Measurements from ENCODE around the gene ZNF536.

ZNF536 gene

GRCh38 chr19:30455881-30456280, 83.7 kb downstream of the ZNF536 start:
- TF ChIP-seq GATA2 (IDR thresholded peaks at IDR 0.05; ENCODE audit: low read depth, low read length), result no peak
- no peak for TF ChIP-seq GATA3 (IDR thresholded peaks at IDR 0.05; ENCODE audit: low read depth, low read length)

- no peak for TF ChIP-seq GATA3 (IDR thresholded peaks at IDR 0.05; ENCODE audit: low read depth, low read length)
- TF ChIP-seq GATA2 (IDR thresholded peaks at IDR 0.05; ENCODE audit: low read depth, low read length), result no peak
Observed at GRCh38 chr19:30457484-30457883, 85.3 kb downstream of the ZNF536 start.

DNA sequence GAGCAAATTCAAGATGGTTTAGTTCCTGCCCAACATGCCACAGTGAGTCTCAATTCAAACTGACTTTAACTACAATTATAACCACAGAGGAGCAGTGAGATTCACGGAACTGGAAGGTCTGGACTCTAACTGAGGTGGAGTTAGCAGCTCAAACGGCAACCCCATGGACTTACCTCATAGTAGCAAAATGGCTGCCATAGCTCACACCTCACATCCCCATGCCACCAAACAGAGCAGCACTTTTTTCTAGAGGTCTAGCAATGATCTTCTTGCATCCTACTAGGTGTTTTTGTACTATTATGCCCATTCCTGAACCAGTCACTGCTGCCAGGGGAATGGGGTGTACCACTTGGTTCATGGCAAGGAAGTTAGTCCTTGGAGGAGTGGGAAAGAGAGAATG, 87.7 kb downstream of the ZNF536 start:
- no peak for TF ChIP-seq GATA3 (IDR thresholded peaks at IDR 0.05; ENCODE audit: low read depth, low read length)
- no peak for TF ChIP-seq GATA2 (IDR thresholded peaks at IDR 0.05; ENCODE audit: low read depth, low read length)

DNA sequence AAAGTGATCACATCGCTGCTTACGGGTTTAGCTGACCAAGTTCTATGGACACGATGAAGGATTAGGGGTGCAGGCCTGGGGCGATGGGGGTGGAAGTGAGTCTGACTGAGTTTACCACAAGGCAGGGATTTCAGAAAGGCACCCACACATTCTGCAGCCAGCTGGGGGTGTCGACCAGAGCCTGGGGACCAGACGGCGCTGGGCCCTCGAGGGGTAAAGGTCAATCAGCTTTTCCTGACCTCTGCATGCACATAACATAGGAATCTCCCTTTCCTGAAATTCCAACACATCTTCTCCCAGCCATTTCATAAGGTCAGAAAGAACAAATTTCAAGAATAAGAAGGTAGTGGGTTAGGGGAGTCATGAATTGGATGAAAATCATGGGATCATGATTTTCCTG, 92.0 kb downstream of the ZNF536 start:
- TF ChIP-seq GATA3 (IDR thresholded peaks at IDR 0.05; ENCODE audit: low read depth, low read length), result no peak
- TF ChIP-seq GATA2 (IDR thresholded peaks at IDR 0.05; ENCODE audit: low read depth, low read length), result no peak

GRCh38 chr19:30467239-30467638, 95.1 kb downstream of the ZNF536 start:
- no peak for TF ChIP-seq GATA2 (IDR thresholded peaks at IDR 0.05; ENCODE audit: low read depth, low read length)
- no peak for TF ChIP-seq GATA3 (IDR thresholded peaks at IDR 0.05; ENCODE audit: low read depth, low read length)

- TF ChIP-seq GATA3 (IDR thresholded peaks at IDR 0.05; ENCODE audit: low read depth, low read length), result no peak
- TF ChIP-seq GATA2 (IDR thresholded peaks at IDR 0.05; ENCODE audit: low read depth, low read length), result no peak
Observed at GRCh38 chr19:30469774-30470173, 97.6 kb downstream of the ZNF536 start.

DNA sequence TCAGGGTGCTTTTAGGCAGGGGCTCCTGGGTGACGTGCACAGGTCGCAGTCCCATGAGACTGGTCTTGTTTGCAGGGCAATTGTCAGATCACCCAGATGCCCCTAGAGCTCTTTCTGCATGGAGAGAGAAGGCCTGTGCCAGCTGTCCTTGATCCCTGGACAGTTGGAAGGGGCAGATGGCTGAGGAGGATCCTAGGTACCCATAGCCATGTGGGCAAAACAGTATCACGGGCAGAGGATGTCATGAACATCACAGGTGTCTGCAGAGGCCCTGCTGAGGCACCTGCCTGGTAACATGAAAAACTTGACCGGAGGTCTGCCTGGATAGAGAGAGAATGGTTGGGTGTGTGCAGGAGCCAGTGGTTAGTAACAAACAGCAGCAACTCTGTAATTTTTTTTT, 99.3 kb downstream of the ZNF536 start:
- TF ChIP-seq GATA3 (IDR thresholded peaks at IDR 0.05; ENCODE audit: low read depth, low read length), result no peak
- TF ChIP-seq GATA2 (IDR thresholded peaks at IDR 0.05; ENCODE audit: low read depth, low read length), result no peak

- TF ChIP-seq GATA2 (IDR thresholded peaks at IDR 0.05; ENCODE audit: low read depth, low read length), result no peak
- TF ChIP-seq GATA3 (IDR thresholded peaks at IDR 0.05; ENCODE audit: low read depth, low read length), result no peak
Observed at GRCh38 chr19:30473334-30473867, 101.2 kb downstream of the ZNF536 start.

DNA sequence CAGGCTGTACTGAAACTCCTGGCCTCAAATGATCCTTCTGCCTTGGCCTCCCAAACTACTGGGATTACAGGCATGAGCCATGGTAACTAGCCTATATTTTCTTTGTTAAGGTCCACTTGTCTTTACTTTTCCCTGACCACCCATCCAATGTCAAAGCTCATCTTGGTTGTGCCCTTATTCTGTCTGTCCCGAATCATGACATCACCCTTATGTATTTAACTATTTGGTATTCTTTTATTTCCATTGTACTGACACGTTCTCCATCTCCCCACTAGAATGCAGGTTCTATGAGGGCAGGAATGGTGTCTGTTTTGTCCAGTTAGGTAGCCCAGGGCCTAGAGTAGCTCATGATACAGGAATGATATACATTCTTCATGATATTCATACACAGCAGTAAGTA, 104.8 kb downstream of the ZNF536 start:
- TF ChIP-seq GATA3 (IDR thresholded peaks at IDR 0.05; ENCODE audit: low read depth, low read length), result no peak
- no peak for TF ChIP-seq GATA2 (IDR thresholded peaks at IDR 0.05; ENCODE audit: low read depth, low read length)

GRCh38 chr19:30479231-30479630, 107.0 kb downstream of the ZNF536 start:
- TF ChIP-seq GATA3 (IDR thresholded peaks at IDR 0.05; ENCODE audit: low read depth, low read length) (peak; percentile 74), GATA2 (IDR thresholded peaks at IDR 0.05; ENCODE audit: low read depth, low read length) (peak; percentile 74)

DNA sequence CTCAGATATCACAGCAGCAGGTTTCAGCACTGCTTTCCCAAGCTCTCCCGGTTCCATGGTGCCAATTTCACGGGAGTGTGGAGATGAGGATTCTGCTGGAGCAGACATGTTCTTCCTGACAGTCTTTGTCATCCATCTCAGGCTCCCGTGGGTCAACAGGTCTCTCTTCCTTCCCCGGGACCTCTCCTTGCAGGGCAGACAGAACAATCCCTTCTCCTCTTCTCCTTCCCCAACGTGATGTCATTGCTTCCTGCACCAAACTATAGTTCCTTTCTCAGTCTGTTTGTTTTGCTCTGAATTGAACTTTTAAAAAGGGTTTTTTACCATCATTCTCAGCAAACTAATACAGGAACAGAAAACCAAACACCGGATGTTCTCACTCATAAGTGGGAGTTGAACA, 107.9 kb downstream of the ZNF536 start:
- TF ChIP-seq GATA2 (IDR thresholded peaks at IDR 0.05; ENCODE audit: low read depth, low read length) (no peak), GATA3 (IDR thresholded peaks at IDR 0.05; ENCODE audit: low read depth, low read length) (no peak)

GRCh38 chr19:30481063-30481462, 108.9 kb downstream of the ZNF536 start:
- TF ChIP-seq GATA2 (IDR thresholded peaks at IDR 0.05; ENCODE audit: low read depth, low read length) (no peak), GATA3 (IDR thresholded peaks at IDR 0.05; ENCODE audit: low read depth, low read length) (no peak)

DNA sequence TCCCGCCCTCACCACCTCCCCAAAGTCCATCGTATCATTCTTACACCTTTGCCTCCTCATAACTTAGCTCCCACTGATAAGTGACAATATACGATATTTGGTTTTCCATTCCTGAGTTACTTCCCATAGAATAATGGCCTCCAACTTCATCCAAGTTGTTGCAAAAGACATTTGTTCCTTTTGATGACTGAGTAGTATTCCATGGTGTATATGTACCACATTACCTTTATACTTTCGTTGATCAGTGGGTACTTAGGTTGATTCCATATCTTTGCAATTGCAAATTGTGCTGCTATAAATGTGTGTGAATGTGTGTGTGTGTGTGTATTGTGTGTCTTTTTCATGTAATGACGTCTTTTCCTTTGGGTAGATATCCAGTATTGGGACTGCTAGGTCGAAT, 109.6 kb downstream of the ZNF536 start:
- TF ChIP-seq GATA3 (IDR thresholded peaks at IDR 0.05; ENCODE audit: low read depth, low read length), result no peak
- no peak for TF ChIP-seq GATA2 (IDR thresholded peaks at IDR 0.05; ENCODE audit: low read depth, low read length)

DNA sequence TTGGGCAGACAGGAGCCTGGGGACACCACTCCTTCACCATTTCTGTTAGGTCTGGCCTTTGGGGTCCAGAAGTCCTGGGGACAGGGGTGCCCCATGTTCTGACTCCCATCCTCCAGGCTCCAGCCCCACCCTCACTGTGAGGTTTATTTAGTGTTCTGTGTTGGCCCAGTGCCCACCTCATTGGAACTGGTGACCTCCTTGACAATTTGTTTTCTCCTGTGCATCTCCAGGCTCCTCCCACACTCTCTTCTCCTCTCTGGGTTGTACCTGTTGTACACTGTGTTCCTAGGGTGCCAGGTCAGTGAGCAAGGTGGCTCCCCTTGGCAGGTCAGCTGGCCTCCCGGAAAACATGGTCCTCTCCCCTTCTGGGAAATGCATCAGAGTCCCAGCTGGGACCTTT, 110.8 kb downstream of the ZNF536 start:
- TF ChIP-seq GATA3 (IDR thresholded peaks at IDR 0.05; ENCODE audit: low read depth, low read length), result no peak

GRCh38 chr19:30487178-30487577, 115.0 kb downstream of the ZNF536 start:
- no peak for TF ChIP-seq GATA2 (IDR thresholded peaks at IDR 0.05; ENCODE audit: low read depth, low read length)
- TF ChIP-seq GATA3 (IDR thresholded peaks at IDR 0.05; ENCODE audit: low read depth, low read length), result no peak

GRCh38 chr19:30488191-30488590, 116.0 kb downstream of the ZNF536 start:
- no peak for TF ChIP-seq GATA2 (IDR thresholded peaks at IDR 0.05; ENCODE audit: low read depth, low read length)
- TF ChIP-seq GATA3 (IDR thresholded peaks at IDR 0.05; ENCODE audit: low read depth, low read length), result no peak

All from SH-SY5Y (cell line).